GM15510 (cell line): ENCODE data around the gene KIAA0586.

Experiments used
- POLR2A ChIP-seq: IDR thresholded peaks from 3 replicates; pipeline ENCODE4 v1.6.1; 2011; ENCODE audit warnings: borderline replicate concordance; ENCODE audit not compliant: insufficient read length; ENCODE audit errors: extremely low read depth

The KIAA0586 gene

GRCh38 chr14:58598804-58599525 lies 171.4 kb downstream of the KIAA0586 start:
- TF ChIP-seq POLR2A: no peak

- TF ChIP-seq POLR2A: no peak
Measured at GRCh38 chr14:58599707-58600106, 172.2 kb downstream of the KIAA0586 start.
